SU-DHL-6 (cell line): ENCODE data around the gene COL18A1.

Source experiments
- H2AFZ ChIP-seq: fragments of 200-600 bp; sonication (generic); 2 replicates; pipeline ENCODE4 v1.6.1; 2014; ENCODE audit warnings: low read depth, mild to moderate bottlenecking, moderate library complexity, mixed read lengths, antibody characterized with exemption, low read length; ENCODE audit not compliant: severe bottlenecking
- H3F3A ChIP-seq: fragments of 200-600 bp; shearing (Covaris generic); 2 replicates; pipeline ENCODE4 v1.6.0; 2016; ENCODE audit warnings: antibody characterized with exemption, mild to moderate bottlenecking; ENCODE audit not compliant: insufficient read depth
- H3K27ac ChIP-seq: fragments of 200-600 bp; sonication (generic); 2 replicates; pipeline ENCODE4 v1.5.1; 2016; ENCODE audit warnings: low read depth, mild to moderate bottlenecking, low read length, moderate library complexity, mixed read lengths
- H3K27me3 ChIP-seq: fragments of 200-600 bp; sonication (generic), shearing (Covaris generic); 2 replicates; pipeline ENCODE4 v1.6.0; 2014; ENCODE audit warnings: mild to moderate bottlenecking, low read length
- H3K36me3 ChIP-seq: fragments of 200-600 bp; sonication (generic); 2 replicates; pipeline ENCODE4 v1.6.1; 2014; ENCODE audit warnings: mild to moderate bottlenecking, low read length, mixed read lengths
- H3K4me2 ChIP-seq: fragments of 300-600, 200-600 bp; shearing (Covaris generic), sonication (generic); 2 replicates; pipeline ENCODE4 v1.6.0; 2014; ENCODE audit warnings: low read length, low read depth, mild to moderate bottlenecking; ENCODE audit not compliant: poor library complexity, severe bottlenecking
- H3K4me3 ChIP-seq: fragments of 200-600 bp; sonication (generic); 2 replicates; pipeline ENCODE4 v1.5.1; 2014; ENCODE audit warnings: antibody characterized with exemption, low read length, mild to moderate bottlenecking, mixed read lengths; ENCODE audit not compliant: insufficient read depth, poor library complexity, severe bottlenecking
- H3K79me2 ChIP-seq: fragments of 200-600 bp; sonication (generic); 2 replicates; pipeline ENCODE4 v1.6.1; 2014; ENCODE audit warnings: mild to moderate bottlenecking, low read length, moderate library complexity; ENCODE audit not compliant: insufficient read depth
- H3K9ac ChIP-seq: fragments of 200-600 bp; sonication (generic); 2 replicates; pipeline ENCODE4 v1.7.0; 2014; ENCODE audit warnings: mild to moderate bottlenecking, low read length
- H3K9me2 ChIP-seq: fragments of 200-600 bp; sonication (generic); replicated peaks from 2 replicates; pipeline ENCODE4 v1.6.1; 2014; ENCODE audit warnings: low read length; ENCODE audit not compliant: insufficient read depth
- H3K9me3 ChIP-seq: fragments of 200-600 bp; sonication (generic); 2 replicates; pipeline ENCODE4 v1.6.1; 2014; ENCODE audit warnings: low read length, mixed read lengths; ENCODE audit not compliant: insufficient read depth
- H4K20me1 ChIP-seq: fragments of 200-600 bp; sonication (generic); 2 replicates; pipeline ENCODE4 v1.6.1; 2014; ENCODE audit warnings: low read depth, mild to moderate bottlenecking, antibody characterized with exemption, low read length, moderate library complexity, mixed read lengths
- EZH2phosphoT487 ChIP-seq: fragments of 200-600 bp; sonication (generic), shearing (Covaris generic); conservative IDR thresholded peaks from 2 replicates; pipeline ENCODE4 v1.6.1; 2018; ENCODE audit warnings: mild to moderate bottlenecking, antibody characterized with exemption, low read length, moderate library complexity, mixed read lengths
- TF ChIP-seq, protein P1 (sequence below): fragments of 200-600 bp; sonication (generic); IDR thresholded peaks from one replicate; pipeline ENCODE4 v1.5.1; 2017; ENCODE audit warnings: antibody characterized with exemption, mild to moderate bottlenecking, low read length, moderate library complexity; ENCODE audit not compliant: insufficient read depth, poor library complexity, severe bottlenecking

The COL18A1 gene

DNA sequence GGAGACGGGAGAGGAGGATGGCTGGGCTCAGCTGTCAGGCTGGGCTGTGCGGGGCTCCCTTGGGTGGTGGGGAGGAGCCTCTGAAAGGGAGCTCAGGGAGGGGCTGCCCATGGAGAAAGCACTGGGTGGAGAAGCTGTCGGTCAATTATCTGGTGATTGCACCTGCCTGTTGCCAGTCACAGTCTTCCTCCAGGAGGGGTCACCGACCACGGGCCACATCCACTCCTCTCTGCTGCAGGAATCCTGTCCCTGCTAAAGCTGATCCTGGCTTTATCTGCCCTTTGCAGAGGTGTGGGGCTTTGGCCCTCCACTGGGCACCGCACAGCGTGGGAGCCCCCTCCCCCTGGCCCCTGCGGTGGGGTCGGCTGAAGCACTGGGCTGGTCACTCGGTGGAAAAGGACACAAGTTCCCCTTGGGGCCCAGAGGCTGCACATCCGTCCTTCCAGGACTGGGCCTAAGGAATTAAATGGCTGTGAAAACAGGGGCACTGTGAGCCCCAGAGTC, 21.8 kb upstream of the COL18A1 start:
- H4K20me1 ChIP-seq = no peaks in the 10 kb centered on the region
- no peaks in the 10 kb centered on the region for H3K36me3 ChIP-seq
- no peaks in the 10 kb centered on the region for H3K79me2 ChIP-seq
- H3K9me2 ChIP-seq = no peaks in the 10 kb centered on the region
- H3K4me3 ChIP-seq = no peak overlapping the region
- H3K27me3 ChIP-seq = no peaks in the 10 kb centered on the region
- no peak overlapping the region for H3K27ac ChIP-seq
- no peak overlapping the region for H3K9ac ChIP-seq
- no peak overlapping the region for H3K4me2 ChIP-seq
- no peaks in the 10 kb centered on the region for H3F3A ChIP-seq
- H2AFZ ChIP-seq = no peak overlapping the region
- H3K9me3 ChIP-seq = no peaks in the 10 kb centered on the region
- no peak for TF ChIP-seq EZH2phosphoT487

DNA sequence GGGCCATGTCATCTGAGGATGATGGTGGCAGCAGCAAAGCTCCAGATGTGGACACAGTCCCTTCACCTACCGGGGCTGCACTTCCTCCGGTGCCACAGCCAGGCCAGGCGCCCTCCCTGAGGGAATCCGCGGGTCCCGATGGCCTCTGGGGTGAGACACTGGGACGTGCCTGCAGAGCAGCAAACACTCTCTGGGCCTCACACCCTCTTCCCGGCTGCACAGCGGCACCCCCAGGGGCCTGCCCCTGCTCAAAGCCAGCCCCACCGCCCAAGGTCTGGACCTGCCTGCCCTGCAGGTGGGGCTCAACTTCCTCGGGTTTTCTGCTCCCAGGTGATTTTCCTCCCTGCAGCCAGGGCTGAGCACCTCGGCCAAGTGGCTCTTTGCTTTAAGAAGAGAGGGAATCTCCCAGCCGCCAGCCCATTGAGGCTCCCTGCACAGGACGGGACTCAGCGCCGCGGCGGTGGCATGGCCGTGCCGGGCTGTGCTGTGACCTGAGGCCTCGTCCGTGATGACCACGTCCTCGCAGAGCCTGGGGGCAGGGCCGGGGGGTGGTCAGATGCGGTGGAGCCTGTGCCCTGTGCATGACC, 21.3 kb upstream of the COL18A1 start:
- Histone ChIP-seq H3K4me2 (no peak overlapping the region), H3K9me3 (no peaks in the 10 kb centered on the region), H3K79me2 (no peaks in the 10 kb centered on the region), H3K4me3 (no peak overlapping the region), H3K9me2 (no peaks in the 10 kb centered on the region), H3K36me3 (no peaks in the 10 kb centered on the region), H3K27me3 (no peaks in the 10 kb centered on the region), H3K27ac (no peak overlapping the region), H3K9ac (no peak overlapping the region), H2AFZ (no peak overlapping the region), H3F3A (no peaks in the 10 kb centered on the region), H4K20me1 (no peaks in the 10 kb centered on the region)
- TF ChIP-seq, protein P1, sequence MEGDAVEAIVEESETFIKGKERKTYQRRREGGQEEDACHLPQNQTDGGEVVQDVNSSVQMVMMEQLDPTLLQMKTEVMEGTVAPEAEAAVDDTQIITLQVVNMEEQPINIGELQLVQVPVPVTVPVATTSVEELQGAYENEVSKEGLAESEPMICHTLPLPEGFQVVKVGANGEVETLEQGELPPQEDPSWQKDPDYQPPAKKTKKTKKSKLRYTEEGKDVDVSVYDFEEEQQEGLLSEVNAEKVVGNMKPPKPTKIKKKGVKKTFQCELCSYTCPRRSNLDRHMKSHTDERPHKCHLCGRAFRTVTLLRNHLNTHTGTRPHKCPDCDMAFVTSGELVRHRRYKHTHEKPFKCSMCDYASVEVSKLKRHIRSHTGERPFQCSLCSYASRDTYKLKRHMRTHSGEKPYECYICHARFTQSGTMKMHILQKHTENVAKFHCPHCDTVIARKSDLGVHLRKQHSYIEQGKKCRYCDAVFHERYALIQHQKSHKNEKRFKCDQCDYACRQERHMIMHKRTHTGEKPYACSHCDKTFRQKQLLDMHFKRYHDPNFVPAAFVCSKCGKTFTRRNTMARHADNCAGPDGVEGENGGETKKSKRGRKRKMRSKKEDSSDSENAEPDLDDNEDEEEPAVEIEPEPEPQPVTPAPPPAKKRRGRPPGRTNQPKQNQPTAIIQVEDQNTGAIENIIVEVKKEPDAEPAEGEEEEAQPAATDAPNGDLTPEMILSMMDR = no peak
- TF ChIP-seq EZH2phosphoT487 = no peak

DNA sequence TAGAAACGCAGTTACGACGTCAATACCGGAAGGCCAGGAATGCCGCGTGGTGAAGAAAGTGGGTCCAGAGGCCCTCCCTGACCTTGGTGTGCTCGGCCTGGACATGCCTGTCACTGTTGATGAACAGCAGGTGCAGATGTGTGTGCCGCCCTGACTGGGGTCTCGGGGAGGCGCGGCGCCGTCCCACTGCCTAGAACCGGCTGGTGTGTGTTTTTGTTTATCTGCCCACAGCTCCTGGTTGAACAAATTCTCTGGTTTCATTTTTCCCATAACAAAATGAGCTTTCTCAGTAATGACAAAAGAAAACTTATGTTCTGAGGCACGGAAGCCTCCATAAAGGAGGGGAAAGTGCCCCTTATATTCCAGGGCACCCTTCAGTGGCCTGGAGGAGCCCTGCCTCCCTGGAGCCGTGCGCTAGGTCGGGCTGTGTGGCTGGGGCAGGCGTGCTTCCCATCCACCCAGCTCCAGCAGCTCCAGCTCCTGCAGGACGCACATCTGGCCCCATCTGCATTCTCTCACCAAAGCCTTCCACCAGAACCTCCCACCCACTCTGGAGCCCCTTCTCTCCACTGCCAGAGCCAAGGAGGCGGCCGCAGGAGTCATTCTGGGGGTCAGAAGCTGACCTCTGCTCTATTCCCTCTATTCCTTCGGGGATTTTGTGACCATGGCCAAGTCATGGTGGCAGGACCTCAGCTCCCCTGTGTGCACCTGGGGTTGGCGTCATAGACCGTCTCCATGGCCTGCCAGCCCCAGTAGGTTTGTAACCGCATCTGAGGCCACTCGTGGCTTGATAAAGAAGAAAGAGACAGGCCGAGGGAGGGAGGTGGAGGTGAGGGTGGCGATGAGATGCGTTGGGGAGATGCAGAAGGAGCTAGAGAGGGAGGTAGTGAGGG, 20.1 kb upstream of the COL18A1 start:
- Histone ChIP-seq H2AFZ (no peak overlapping the region), H3K9me3 (no peaks in the 10 kb centered on the region), H3K9me2 (no peaks in the 10 kb centered on the region), H3K9ac (no peak overlapping the region), H3K36me3 (no peaks in the 10 kb centered on the region), H3F3A (no peaks in the 10 kb centered on the region), H4K20me1 (no peaks in the 10 kb centered on the region), H3K79me2 (no peaks in the 10 kb centered on the region), H3K27ac (no peak overlapping the region), H3K4me3 (no peak overlapping the region), H3K27me3 (no peaks in the 10 kb centered on the region), H3K4me2 (no peak overlapping the region)
- TF ChIP-seq EZH2phosphoT487 = no peak
- TF ChIP-seq, protein P1 = no peak
